ENCODE results near the gene MAML3. TPM values are rescaled to one million over a fixed set of nuclear protein-coding genes. Genes with fewer than 3 reads are reported as not detected.

MAML3 gene
- total RNA-seq, 1 experiment from 2014 or later: 0.06 TPM

Other genes starting within 250 kb of the MAML3 start
- 80.9 and 86.6 TPM in 2 replicates for gene SCOC, start 219.5 kb upstream of the MAML3 start, total RNA-seq (2014; rRNA removed)

All from LHCN-M2 (cell line).